Mammary epithelial cell (primary cell): ENCODE data around the gene LZTR1.

Experiments used
- EZH2 ChIP-seq: IDR thresholded peaks from 2 replicates; pipeline ENCODE4 v1.6.1; 2012; ENCODE audit warnings: low read length, inconsistent platforms, borderline replicate concordance
- TF ChIP-seq, protein P1 (sequence below), 2 donors: IDR thresholded peaks in 1 of 2; conservative IDR thresholded peaks in 1 of 2; 2 replicates each; pipeline ENCODE4 v1.5.1; 2011 to 2012; ENCODE audit warnings: inconsistent platforms in 2 of 2, low read length in 2 of 2, mild to moderate bottlenecking in 2 of 2, control low read depth in 1 of 2, low read depth in 1 of 2; ENCODE audit not compliant: insufficient read depth in 1 of 2; ENCODE audit errors: extremely low read depth in 1 of 2

GRCh38 chr22:20951151-20951931 lies 30.8 kb upstream of the LZTR1 start:
- TF ChIP-seq, protein P1, sequence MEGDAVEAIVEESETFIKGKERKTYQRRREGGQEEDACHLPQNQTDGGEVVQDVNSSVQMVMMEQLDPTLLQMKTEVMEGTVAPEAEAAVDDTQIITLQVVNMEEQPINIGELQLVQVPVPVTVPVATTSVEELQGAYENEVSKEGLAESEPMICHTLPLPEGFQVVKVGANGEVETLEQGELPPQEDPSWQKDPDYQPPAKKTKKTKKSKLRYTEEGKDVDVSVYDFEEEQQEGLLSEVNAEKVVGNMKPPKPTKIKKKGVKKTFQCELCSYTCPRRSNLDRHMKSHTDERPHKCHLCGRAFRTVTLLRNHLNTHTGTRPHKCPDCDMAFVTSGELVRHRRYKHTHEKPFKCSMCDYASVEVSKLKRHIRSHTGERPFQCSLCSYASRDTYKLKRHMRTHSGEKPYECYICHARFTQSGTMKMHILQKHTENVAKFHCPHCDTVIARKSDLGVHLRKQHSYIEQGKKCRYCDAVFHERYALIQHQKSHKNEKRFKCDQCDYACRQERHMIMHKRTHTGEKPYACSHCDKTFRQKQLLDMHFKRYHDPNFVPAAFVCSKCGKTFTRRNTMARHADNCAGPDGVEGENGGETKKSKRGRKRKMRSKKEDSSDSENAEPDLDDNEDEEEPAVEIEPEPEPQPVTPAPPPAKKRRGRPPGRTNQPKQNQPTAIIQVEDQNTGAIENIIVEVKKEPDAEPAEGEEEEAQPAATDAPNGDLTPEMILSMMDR (conservative IDR thresholded peaks at IDR 0.05 in 1 of 2, IDR thresholded peaks at IDR 0.05 in 1 of 2; ENCODE audit: extremely low read depth in 1 of 2, insufficient read depth in 1 of 2, low read depth in 1 of 2, low read length in 2 of 2): no peak
- TF ChIP-seq EZH2: no peak
